HG03469 (cell line): Measurements from ENCODE around the gene AP2B1.
"Not testable (repeated sequence)": the region's sequence is repeated elsewhere in the genome, so short reads cannot be mapped to it uniquely, and the experiment has no call there.

ENCODE experiments used
- ATAC-seq: cut with Tn5 transposase; IDR thresholded peaks from one replicate; pipeline ENCODE4 v1.9.1; 2021; ENCODE audit warnings: mild to moderate bottlenecking, moderate library complexity, moderate number of reproducible peaks; ENCODE audit not compliant: unreplicated experiment

AP2B1 gene

GRCh38 chr17:35569405-35569804 lies 17.7 kb upstream of the AP2B1 start:
- ATAC-seq = no peak

- ATAC-seq = no peak
Measured at GRCh38 chr17:35575759-35576158, 11.4 kb upstream of the AP2B1 start.

GRCh38 chr17:35577830-35578196 lies 9.3 kb upstream of the AP2B1 start:
- no peak for ATAC-seq

- ATAC-seq = peak; percentile 54
Measured at GRCh38 chr17:35578197-35578928, 8.8 kb upstream of the AP2B1 start, which contains the start of gene PEX12. Gene PEX12, minus strand, starts transcription at chr17:35578571. Its CDS starts 550 bp downstream, at chr17:35578021.

GRCh38 chr17:35578929-35579432 lies 8.1 kb upstream of the AP2B1 start:
- ATAC-seq = peak; percentile 9

GRCh38 chr17:35584061-35584460 lies 3.1 kb upstream of the AP2B1 start:
- no peak for ATAC-seq

GRCh38 chr17:35586569-35587073 lies 501 bp upstream of the AP2B1 start:
- ATAC-seq = no peak

- no peak for ATAC-seq
Measured at GRCh38 chr17:35588196-35588920, 1.2 kb downstream of the AP2B1 start.

- no peak for ATAC-seq
Measured at GRCh38 chr17:35596072-35596471, 8.9 kb downstream of the AP2B1 start.

- ATAC-seq = no peak
Measured at GRCh38 chr17:35596530-35597233, 9.6 kb downstream of the AP2B1 start.

GRCh38 chr17:35597604-35598003 lies 10.5 kb downstream of the AP2B1 start:
- ATAC-seq = no peak

- ATAC-seq = no peak
Measured at GRCh38 chr17:35603674-35604073, 16.6 kb downstream of the AP2B1 start.

GRCh38 chr17:35605678-35606077 lies 18.6 kb downstream of the AP2B1 start:
- ATAC-seq = no peak

- no peak for ATAC-seq
Measured at GRCh38 chr17:35607239-35607847, 20.2 kb downstream of the AP2B1 start.

- ATAC-seq = no peak
Measured at GRCh38 chr17:35609831-35610230, 22.7 kb downstream of the AP2B1 start.

- ATAC-seq = not testable (repeated sequence)
Measured at GRCh38 chr17:35610746-35611145, 23.6 kb downstream of the AP2B1 start.

GRCh38 chr17:35612924-35613521 lies 25.9 kb downstream of the AP2B1 start:
- ATAC-seq = no peak

- ATAC-seq = no peak
Measured at GRCh38 chr17:35614810-35615209, 27.7 kb downstream of the AP2B1 start.

- ATAC-seq = no peak
Measured at GRCh38 chr17:35616536-35616935, 29.4 kb downstream of the AP2B1 start.

- no peak for ATAC-seq
Measured at GRCh38 chr17:35617505-35617904, 30.4 kb downstream of the AP2B1 start.
